ENCODE results near the gene SHANK1. TPM values are rescaled to one million over a fixed set of nuclear protein-coding genes. Genes with fewer than 3 reads are reported as not detected.

SHANK1 gene
- total and polyA plus RNA-seq, 2 donors (not counting 3 experiments of a cell fraction or from before 2014, with no cell fraction given): 0.66 to 1.9 TPM

GRCh38 chr19:50728084-50728737 lies 8.6 kb upstream of the SHANK1 start:
- DNase-seq (ENCODE audit: low read depth, low spot score) (peak; percentile 86), FAIRE-seq (peak; percentile 77)
- Histone ChIP-seq H3K9me3 (replicated peaks; ENCODE audit: control insufficient read depth, insufficient read depth, low read length) (no peaks in the 10 kb centered on the region), H4K20me1 (replicated peaks; ENCODE audit: control insufficient read depth, extremely low read depth, insufficient read depth, low read length) (no peaks in the 10 kb centered on the region), H2AFZ (ENCODE audit: low read depth, low read length) (peak overlapping the region; percentile 50), H3K9ac (replicated peaks; ENCODE audit: extremely low read depth, insufficient read depth, low read length) (no peak overlapping the region), H3K4me3 (replicated peaks in 1 of 3; ENCODE audit: insufficient read depth in 1 of 3, low read depth in 1 of 3, low read length in 3 of 3) (no peak overlapping the region), H3K4me1 (ENCODE audit: control insufficient read depth, extremely low read depth, insufficient read depth, low read length) (peaks cover 15% of the 10 kb centered on the region), H3K27me3 (ENCODE audit: control insufficient read depth in 2 of 2, insufficient read depth in 2 of 2, low read length in 2 of 2) (no peaks in the 10 kb centered on the region), H3K27ac (ENCODE audit: insufficient read depth, low read depth, low read length) (no peak overlapping the region), H3K36me3 (ENCODE audit: control insufficient read depth in 2 of 2, extremely low read depth in 1 of 2, insufficient read depth in 2 of 2, low read length in 2 of 2) (no peaks in the 10 kb centered on the region), H3K4me2 (ENCODE audit: insufficient read depth, low read length) (peak overlapping the region; percentile 16), H3K9me1 (replicated peaks; ENCODE audit: control insufficient read depth, extremely low read depth, insufficient read depth, low read length) (no peaks in the 10 kb centered on the region), H3K79me2 (ENCODE audit: control insufficient read depth, insufficient read depth, low read length) (no peaks in the 10 kb centered on the region)
- ChIA-PET POLR2A (no interaction called here), CTCF (interaction anchor here (0.5 to 1.1 kb wide), 6 partner anchors 16 to 322 kb away, joined by 3 to 6 read pairs (median 4); no protein-coding TSS in a partner anchor)
- intact Hi-C loops (cut with micrococcal nuclease): loop anchor here (5.0 kb wide), 1 partner anchor 379 kb away; the partner anchor contains the start of gene CTU1
- dilution Hi-C loops (cut with MboI; ENCODE audit: extremely low pct_ligation_motif_present, low sequenced_read_pairs): no loop called here
- TF ChIP-seq MAX (IDR thresholded peaks at IDR 0.05; ENCODE audit: insufficient read depth, insufficient read length) (peak; percentile 60), POLR2A (IDR thresholded peaks at IDR 0.05; ENCODE audit: low read depth, low read length) (no peak)
- BruUV-seq (replicated peaks): no TSS peak

- BruUV-seq (replicated peaks): TSS peak; percentile 54
- no peak overlapping the region for H3K27ac ChIP-seq (ENCODE audit: insufficient read depth, low read depth, low read length)
- no peaks in the 10 kb centered on the region for H3K36me3 ChIP-seq (ENCODE audit: control insufficient read depth in 2 of 2, extremely low read depth in 1 of 2, insufficient read depth in 2 of 2, low read length in 2 of 2)
- TF ChIP-seq POLR2AphosphoS5 (IDR thresholded peaks at IDR 0.05; ENCODE audit: insufficient read depth, low read depth, low read length): no peak
- TF ChIP-seq MAX (IDR thresholded peaks at IDR 0.05; ENCODE audit: insufficient read depth, insufficient read length): no peak
- TF ChIP-seq GATA2 (IDR thresholded peaks at IDR 0.05; ENCODE audit: insufficient read depth, insufficient read length, low read depth, low read length): no peak
- TF ChIP-seq EZH2 (IDR thresholded peaks at IDR 0.05; ENCODE audit: borderline replicate concordance, low read depth, low read length, severe bottlenecking): no peak
- TF ChIP-seq CTCF (IDR thresholded peaks at IDR 0.05; ENCODE audit: extremely low read depth in 1 of 2, insufficient read depth in 1 of 2, low read depth in 1 of 2, low read length in 2 of 2): no peak
- TF ChIP-seq JUN (IDR thresholded peaks at IDR 0.05; ENCODE audit: borderline replicate concordance, insufficient read depth, insufficient read length, low read depth): no peak
- TF ChIP-seq POLR2A (IDR thresholded peaks at IDR 0.05; ENCODE audit: low read depth, low read length): no peak
- no peak for TF ChIP-seq MYC (IDR thresholded peaks at IDR 0.05; ENCODE audit: low read depth, low read length)
- no peak for TF ChIP-seq FOS (IDR thresholded peaks at IDR 0.05; ENCODE audit: borderline replicate concordance, insufficient read depth, low read length)
- peak overlapping the region; percentile 36 for H3K4me2 ChIP-seq (ENCODE audit: insufficient read depth, low read length)
- no peak overlapping the region for H2AFZ ChIP-seq (ENCODE audit: low read depth, low read length)
- dilution Hi-C loops (cut with MboI; ENCODE audit: extremely low pct_ligation_motif_present, low sequenced_read_pairs): no loop called here
- H3K4me3 ChIP-seq (replicated peaks in 1 of 3; ENCODE audit: insufficient read depth in 1 of 3, low read depth in 1 of 3, low read length in 3 of 3): peak overlapping the region in 2 of 3 experiments; percentile 47 to 84
- H3K9me3 ChIP-seq (replicated peaks; ENCODE audit: control insufficient read depth, insufficient read depth, low read length): no peaks in the 10 kb centered on the region
- no peaks in the 10 kb centered on the region for H3K9me1 ChIP-seq (replicated peaks; ENCODE audit: control insufficient read depth, extremely low read depth, insufficient read depth, low read length)
- ChIA-PET CTCF (interaction anchor here (3.4 kb wide), 1 partner anchor 56 kb away, joined by 17 read pairs; no protein-coding TSS in a partner anchor), POLR2A (no interaction called here)
- H3K9ac ChIP-seq (replicated peaks; ENCODE audit: extremely low read depth, insufficient read depth, low read length): peak overlapping the region; percentile 71
- H3K4me1 ChIP-seq (ENCODE audit: control insufficient read depth, extremely low read depth, insufficient read depth, low read length): peaks cover 22% of the 10 kb centered on the region
- H3K79me2 ChIP-seq (ENCODE audit: control insufficient read depth, insufficient read depth, low read length): no peaks in the 10 kb centered on the region
- H4K20me1 ChIP-seq (replicated peaks; ENCODE audit: control insufficient read depth, extremely low read depth, insufficient read depth, low read length): no peaks in the 10 kb centered on the region
- DNase-seq (ENCODE audit: low read depth, low spot score) (no peak), FAIRE-seq (no peak)
- intact Hi-C loops (cut with micrococcal nuclease): loop anchor here (1.0 to 5.0 kb wide), 5 partner anchors 47 to 381 kb away; partner anchors contain the start of genes CTU1, NR1H2 and POLD1
- no peaks in the 10 kb centered on the region for H3K27me3 ChIP-seq (ENCODE audit: control insufficient read depth in 2 of 2, insufficient read depth in 2 of 2, low read length in 2 of 2)
Measured at GRCh38 chr19:50725911-50726230, 6.3 kb upstream of the SHANK1 start.

Data from endothelial cell of umbilical vein (primary cell).